Thymus (tissue), 11 donors: Measurements from ENCODE around the gene EFEMP1. TPM values are rescaled to one million over a fixed set of nuclear protein-coding genes. Genes with fewer than 3 reads are reported as not detected.

Experiments used
- DNase-seq, 9 donors: peaks; one replicate each; pipeline ENCODE4 v3.0.0-alpha.2; 2013; ENCODE audit warnings: low spot score in 9 of 9, low read depth in 6 of 9, missing footprints in 1 of 9
- H3K27ac ChIP-seq, 2 donors: one replicate each; pipeline ENCODE4 v1.5.1; 2013; ENCODE audit warnings: control low read depth in 1 of 2, low read depth in 1 of 2, low read length in 1 of 2, mild to moderate bottlenecking in 1 of 2, moderate library complexity in 1 of 2
- H3K27me3 ChIP-seq, 2 donors: one replicate each; pipeline ENCODE4 v1.5.1; 2013; ENCODE audit warnings: low read length in 1 of 2; ENCODE audit not compliant: control insufficient read depth in 2 of 2, insufficient read depth in 1 of 2
- H3K36me3 ChIP-seq, 2 donors: one replicate each; pipeline ENCODE4 v1.5.1; 2013; ENCODE audit warnings: low read length in 1 of 2, mild to moderate bottlenecking in 1 of 2, moderate library complexity in 1 of 2; ENCODE audit not compliant: control insufficient read depth in 2 of 2, insufficient read depth in 2 of 2
- H3K4me1 ChIP-seq, 2 donors: one replicate each; pipeline ENCODE4 v1.5.1; 2013; ENCODE audit warnings: low read length in 2 of 2; ENCODE audit not compliant: control insufficient read depth in 2 of 2, insufficient read depth in 2 of 2
- H3K4me3 ChIP-seq, 2 donors: one replicate each; pipeline ENCODE4 v1.5.1; 2013; ENCODE audit warnings: low read length in 2 of 2, control low read depth in 1 of 2, mild to moderate bottlenecking in 1 of 2
- H3K9me3 ChIP-seq, 2 donors: one replicate each; pipeline ENCODE4 v1.5.1; 2013; ENCODE audit warnings: low read length in 1 of 2, mild to moderate bottlenecking in 1 of 2; ENCODE audit not compliant: control insufficient read depth in 2 of 2, insufficient read depth in 1 of 2
- WGBS: extraction: QIAGEN DNeasy Blood & Tissue Kit; methylation state at CpG from one replicate; pipeline ENCODE4 v1.1.7; 2013; 5-methylcytosine and 5-hydroxymethylcytosine counted together
- polyA plus RNA-seq: library from polyadenylated mRNA; stranded (reverse); fragments of 200-250 nt; gene quantifications from one replicate; pipeline ENCODE4 v1.2.3, GENCODE V29; 2013
- total RNA-seq: library from RNA; stranded (reverse); fragments of 120-200 nt; gene quantifications from one replicate; pipeline ENCODE4 v1.2.4, GENCODE V29; 2013
- donor health status: healthy.

EFEMP1 gene
- total and polyA plus RNA-seq, 2 donors = 4.0 to 24.3 TPM

- Histone ChIP-seq H3K4me3 (no peak overlapping the region), H3K9me3 (no peaks in the 10 kb centered on the region), H3K27me3 (peaks cover 29 to 32% of the 10 kb centered on the region in 2 donors), H3K4me1 (no peaks in the 10 kb centered on the region), H3K27ac (no peak overlapping the region), H3K36me3 (no peaks in the 10 kb centered on the region)
- no peak for DNase-seq
- 13% methylated on average over 19 of the region's 19 CpGs for whole genome bisulfite sequencing
These were observed 1.2 kb downstream of the EFEMP1 start for GRCh38 chr2:55922291-55922907.

GRCh38 chr2:55919574-55919973 lies 4.0 kb downstream of the EFEMP1 start:
- Histone ChIP-seq H3K27ac (no peak overlapping the region), H3K36me3 (no peaks in the 10 kb centered on the region), H3K27me3 (peaks cover 27 to 30% of the 10 kb centered on the region in 2 donors), H3K9me3 (no peaks in the 10 kb centered on the region), H3K4me1 (no peaks in the 10 kb centered on the region), H3K4me3 (no peak overlapping the region)
- DNase-seq = no peak
- WGBS = 93% methylated on average over 3 of the region's 3 CpGs

- Histone ChIP-seq H3K36me3 (no peaks in the 10 kb centered on the region), H3K4me1 (no peaks in the 10 kb centered on the region), H3K27me3 (peaks cover 21 to 25% of the 10 kb centered on the region in 2 donors), H3K27ac (no peak overlapping the region), H3K4me3 (no peak overlapping the region), H3K9me3 (no peaks in the 10 kb centered on the region)
- no peak for DNase-seq
- 95% methylated on average over 1 of the region's 1 CpG for WGBS
These were observed 4.7 kb downstream of the EFEMP1 start for GRCh38 chr2:55918856-55919255.

GRCh38 chr2:55917713-55918390 lies 5.7 kb downstream of the EFEMP1 start:
- H3K36me3 ChIP-seq = no peaks in the 10 kb centered on the region
- WGBS = 95% methylated on average over 11 of the region's 11 CpGs
- no peak for DNase-seq

GRCh38 chr2:55917117-55917516 lies 6.5 kb downstream of the EFEMP1 start:
- Histone ChIP-seq H3K9me3 (no peaks in the 10 kb centered on the region), H3K27me3 (peaks cover 3 to 7% of the 10 kb centered on the region in 2 donors), H3K27ac (no peak overlapping the region), H3K36me3 (no peaks in the 10 kb centered on the region), H3K4me1 (no peaks in the 10 kb centered on the region), H3K4me3 (no peak overlapping the region)
- 95% methylated on average over 5 of the region's 5 CpGs for WGBS
- no peak for DNase-seq

More at GRCh38 chr2:55917713-55918390, 5.7 kb downstream of the EFEMP1 start:
- Histone ChIP-seq H3K9me3 (no peaks in the 10 kb centered on the region), H3K4me1 (no peaks in the 10 kb centered on the region), H3K4me3 (no peak overlapping the region), H3K27me3 (peaks cover 11 to 15% of the 10 kb centered on the region in 2 donors), H3K27ac (no peak overlapping the region)

GRCh38 chr2:55916473-55917049 lies 7.0 kb downstream of the EFEMP1 start:
- DNase-seq = no peak
- H3K4me1 ChIP-seq = no peaks in the 10 kb centered on the region
- H3K27ac ChIP-seq = no peak overlapping the region
- H3K9me3 ChIP-seq = no peaks in the 10 kb centered on the region
- 88% methylated on average over 7 of the region's 7 CpGs for WGBS
- no peaks in the 10 kb centered on the region for H3K36me3 ChIP-seq
- peaks cover 0 to 3% of the 10 kb centered on the region in 2 donors for H3K27me3 ChIP-seq
- no peak overlapping the region for H3K4me3 ChIP-seq

GRCh38 chr2:55914786-55915185 lies 8.8 kb downstream of the EFEMP1 start:
- Histone ChIP-seq H3K4me1 (no peaks in the 10 kb centered on the region), H3K36me3 (no peaks in the 10 kb centered on the region), H3K4me3 (no peak overlapping the region), H3K9me3 (no peaks in the 10 kb centered on the region), H3K27ac (no peak overlapping the region), H3K27me3 (no peaks in the 10 kb centered on the region)
- 92% methylated on average over 1 of the region's 1 CpG for WGBS
- DNase-seq = no peak

GRCh38 chr2:55912926-55913325 lies 10.7 kb downstream of the EFEMP1 start:
- no peak for DNase-seq
- H3K27ac ChIP-seq = no peak overlapping the region
- no peaks in the 10 kb centered on the region for H3K9me3 ChIP-seq
- H3K36me3 ChIP-seq = no peaks in the 10 kb centered on the region
- 97% methylated on average over 3 of the region's 3 CpGs for WGBS
- H3K4me3 ChIP-seq = no peak overlapping the region
- no peaks in the 10 kb centered on the region for H3K27me3 ChIP-seq
- H3K4me1 ChIP-seq = no peaks in the 10 kb centered on the region

- WGBS = 95% methylated on average over 2 of the region's 2 CpGs
These were observed 13.5 kb downstream of the EFEMP1 start for GRCh38 chr2:55910077-55910476.

More at GRCh38 chr2:55910077-55910476, 13.5 kb downstream of the EFEMP1 start:
- Histone ChIP-seq H3K27ac (no peak overlapping the region), H3K36me3 (no peaks in the 10 kb centered on the region), H3K4me3 (no peak overlapping the region), H3K27me3 (no peaks in the 10 kb centered on the region), H3K9me3 (no peaks in the 10 kb centered on the region), H3K4me1 (no peaks in the 10 kb centered on the region)
- DNase-seq = no peak
